Stimulated activated CD8-positive, alpha-beta memory T cell treated with anti-CD3 and anti-CD28 coated beads, Interleukin-7, amount 100 ng/mL, for 24 hours (primary cell): ENCODE data around the gene RIBC2.

Source experiments
- DNase-seq: peaks from one replicate; pipeline ENCODE4 v3.0.0-alpha.2; 2020; ENCODE audit warnings: low read depth

Gene RIBC2

GRCh38 chr22:45473626-45474237, 60.2 kb downstream of the RIBC2 start:
- DNase-seq: no peak

- no peak for DNase-seq
These were observed 61.7 kb downstream of the RIBC2 start for GRCh38 chr22:45475063-45475747.

- no peak for DNase-seq
These were observed 62.5 kb downstream of the RIBC2 start for GRCh38 chr22:45475851-45476514.

- DNase-seq: no peak
These were observed 63.3 kb downstream of the RIBC2 start for GRCh38 chr22:45476814-45477213.

- DNase-seq: no peak
These were observed 64.0 kb downstream of the RIBC2 start for GRCh38 chr22:45477366-45478107.

GRCh38 chr22:45478108-45478771, 64.7 kb downstream of the RIBC2 start:
- DNase-seq: no peak

- no peak for DNase-seq
These were observed 67.2 kb downstream of the RIBC2 start for GRCh38 chr22:45480717-45481116.

- DNase-seq: no peak
These were observed 68.2 kb downstream of the RIBC2 start for GRCh38 chr22:45481661-45482060.
